Spinal cord (tissue), 10 donors: ENCODE data around the gene KCNN4. TPM values are rescaled to one million over a fixed set of nuclear protein-coding genes. Genes with fewer than 3 reads are reported as not detected.
"Not testable (repeated sequence)": the region's sequence is repeated elsewhere in the genome, so short reads cannot be mapped to it uniquely, and the experiment has no call there.

Experiments used
- DNase-seq, 6 donors: peaks; one replicate each; pipeline versions ENCODE4 v3.0.0 to v3.0.0-alpha.2; 2013 to 2015; ENCODE audit warnings: low spot score in 6 of 6, low read depth in 4 of 6
- H3K27ac ChIP-seq: one replicate; pipeline ENCODE4 v1.5.1; 2013; ENCODE audit warnings: low read depth, low read length, control low read depth
- H3K27me3 ChIP-seq: one replicate; pipeline ENCODE4 v1.6.1; 2013; ENCODE audit warnings: low read length; ENCODE audit not compliant: control insufficient read depth, insufficient read depth
- H3K36me3 ChIP-seq: one replicate; pipeline ENCODE4 v1.6.1; 2013; ENCODE audit warnings: low read length; ENCODE audit not compliant: control insufficient read depth, insufficient read depth
- H3K4me1 ChIP-seq: one replicate; pipeline ENCODE4 v1.6.1; 2013; ENCODE audit warnings: low read length; ENCODE audit not compliant: control insufficient read depth, insufficient read depth
- H3K4me3 ChIP-seq: one replicate; pipeline ENCODE4 v1.5.1; 2013; ENCODE audit warnings: low read depth, low read length, control low read depth
- H3K9me3 ChIP-seq: one replicate; pipeline ENCODE4 v1.6.1; 2013; ENCODE audit warnings: low read length; ENCODE audit not compliant: control insufficient read depth, insufficient read depth
- WGBS: methylation state at CpG from one replicate; pipeline ENCODE4 v1.1.5; 2013; ENCODE audit warnings: missing lambda C conversion rate; ENCODE audit not compliant: insufficient coverage; 5-methylcytosine and 5-hydroxymethylcytosine counted together
- polyA plus RNA-seq, 2 donors: library from polyadenylated mRNA; unstranded; fragments of 120-200 nt; gene quantifications; one replicate each; pipeline ENCODE4 v1.2.1, GENCODE V29; 2013; ENCODE audit not compliant: insufficient read length in 2 of 2
- total RNA-seq, 2 donors: library from RNA; depleted of rRNA in 1 of 2; stranded (reverse); fragments of 120-200 nt in 1 of 2; fragments of >200 nt in 1 of 2; gene quantifications; one replicate each; pipeline versions ENCODE4 v1.2.3 to v1.2.4, GENCODE V29; 2013 to 2014
- donor health status: healthy.

The KCNN4 gene
- total and polyA plus RNA-seq, 4 donors = 0.62 to 1.1 (median 0.81) TPM

DNA sequence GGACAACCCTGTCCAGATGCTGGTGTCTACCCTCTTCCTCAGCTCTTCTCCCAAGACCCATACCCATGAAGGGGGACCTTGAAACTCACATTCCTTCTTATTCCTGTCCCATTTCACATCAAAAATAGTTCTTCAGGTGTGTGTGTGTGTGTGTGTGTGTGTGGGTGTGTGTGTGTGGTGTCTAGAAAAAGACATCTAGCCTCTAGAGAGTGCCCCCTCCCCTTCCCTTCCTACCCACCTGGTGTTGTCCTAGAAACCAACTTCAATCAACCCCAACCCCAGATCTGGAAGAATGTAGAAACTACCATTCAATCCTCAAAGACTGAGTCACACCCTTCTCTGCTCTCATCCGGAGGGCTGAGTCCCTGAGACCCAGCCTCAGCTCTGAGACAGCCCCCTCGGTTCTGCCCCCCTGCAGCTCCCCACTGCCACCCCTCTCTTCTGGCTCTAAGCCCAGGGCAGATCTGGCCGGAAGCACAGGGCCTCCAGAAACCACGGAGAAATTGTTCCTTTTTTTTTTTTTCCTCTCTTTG, 3.5 kb downstream of the KCNN4 start:
- Histone ChIP-seq H3K9me3 (no peaks in the 10 kb centered on the region), H3K4me3 (no peak overlapping the region), H3K27me3 (peaks cover 32% of the 10 kb centered on the region), H3K4me1 (peaks cover 32% of the 10 kb centered on the region), H3K27ac (peak overlapping the region; percentile 40), H3K36me3 (no peaks in the 10 kb centered on the region)
- 3% methylated on average over 2 of the region's 4 CpGs for WGBS
- peak in 2 of 6 donors; percentile 29 to 48 for DNase-seq

DNA sequence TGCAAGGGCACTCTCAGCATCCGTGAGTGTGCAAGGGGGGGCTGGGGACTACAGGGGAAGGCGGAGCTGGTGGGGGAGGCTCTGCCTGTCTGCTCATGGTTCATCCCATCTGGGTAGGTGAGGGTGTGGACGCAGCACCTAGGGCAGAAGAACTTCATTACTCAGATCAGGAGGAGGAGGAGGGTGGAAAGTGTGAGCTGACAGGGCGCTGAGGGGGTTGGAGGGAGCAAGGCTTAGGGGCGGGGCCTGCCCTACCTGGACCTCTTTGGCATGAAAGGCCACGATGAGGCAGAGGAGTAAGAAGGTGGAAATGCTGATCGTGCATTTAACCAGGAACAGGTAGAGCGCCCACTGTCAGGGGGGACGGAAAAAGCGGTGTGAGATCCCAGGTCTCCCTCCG, 4.5 kb downstream of the KCNN4 start:
- DNase-seq = no peak
- no peak overlapping the region for H3K27ac ChIP-seq
- H3K9me3 ChIP-seq = no peaks in the 10 kb centered on the region
- H3K4me1 ChIP-seq = peaks cover 32% of the 10 kb centered on the region
- no peaks in the 10 kb centered on the region for H3K36me3 ChIP-seq
- H3K27me3 ChIP-seq = peaks cover 32% of the 10 kb centered on the region
- no peak overlapping the region for H3K4me3 ChIP-seq
- WGBS = 63% methylated on average over 8 of the region's 11 CpGs

DNA sequence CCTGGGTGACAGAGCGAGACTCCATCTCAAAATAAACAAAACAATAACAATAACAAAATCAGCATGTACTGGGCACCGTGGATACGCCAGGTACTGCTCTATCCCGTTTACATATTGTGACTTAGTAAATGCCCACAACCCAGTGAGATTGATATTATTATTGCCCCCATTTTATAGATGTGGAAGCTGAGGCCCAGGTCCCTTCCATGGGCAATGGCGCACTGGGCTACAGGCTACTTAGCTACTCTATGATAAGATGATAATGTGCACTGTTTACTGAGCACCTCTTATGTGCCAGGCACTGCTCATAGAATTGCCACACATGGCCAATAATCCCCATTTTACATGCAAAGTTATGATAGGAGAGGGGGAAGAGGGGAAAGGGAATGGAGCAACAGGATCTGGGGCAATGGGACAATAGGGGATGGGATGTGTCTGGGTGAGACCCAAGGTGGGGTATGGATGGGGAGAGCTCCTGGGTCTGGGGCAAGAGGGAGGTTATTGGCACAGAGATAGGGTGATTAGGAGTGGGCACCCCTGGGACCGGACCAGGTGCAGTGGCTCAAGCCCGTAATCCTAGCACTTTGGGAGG, 5.4 kb downstream of the KCNN4 start:
- 100% methylated on average over 3 of the region's 7 CpGs for WGBS
- Histone ChIP-seq H3K4me1 (peaks cover 27% of the 10 kb centered on the region), H3K4me3 (no peak overlapping the region), H3K9me3 (no peaks in the 10 kb centered on the region), H3K27ac (no peak overlapping the region), H3K36me3 (no peaks in the 10 kb centered on the region), H3K27me3 (peaks cover 32% of the 10 kb centered on the region)
- no peak for DNase-seq

DNA sequence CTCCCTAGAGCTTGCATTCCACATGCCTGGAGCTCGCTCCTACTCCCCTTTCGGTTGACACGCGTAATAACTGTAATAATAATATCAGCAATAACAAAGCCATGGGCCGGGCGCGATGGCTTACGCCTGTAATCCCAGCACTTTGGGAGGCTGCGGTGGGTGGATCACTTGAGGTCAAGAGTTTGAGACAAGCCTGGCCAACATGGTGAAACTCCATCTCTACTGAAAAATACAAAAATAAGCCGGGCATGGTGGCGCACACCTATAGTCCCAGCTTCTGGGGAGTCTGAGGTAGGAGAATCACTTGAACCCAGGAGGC, 5.9 kb downstream of the KCNN4 start:
- H3K9me3 ChIP-seq, H3K4me3 ChIP-seq, H3K27ac ChIP-seq, H3K36me3 ChIP-seq, DNase-seq: not testable (repeated sequence)
- H3K4me1 ChIP-seq = peaks cover 27% of the 10 kb centered on the region
- WGBS = 93% methylated on average over 8 of the region's 11 CpGs
- peaks cover 32% of the 10 kb centered on the region for H3K27me3 ChIP-seq

- no peaks in the 10 kb centered on the region for H3K9me3 ChIP-seq
- WGBS = 2% methylated on average over 55 of the region's 63 CpGs
- DNase-seq = peak in 3 of 6 donors; percentile 4 to 87 (median 69)
- no peak overlapping the region for H3K27ac ChIP-seq
- H3K36me3 ChIP-seq = no peaks in the 10 kb centered on the region
- peak overlapping the region; percentile 12 for H3K4me3 ChIP-seq
- H3K27me3 ChIP-seq = peaks cover 32% of the 10 kb centered on the region
- H3K4me1 ChIP-seq = peaks cover 27% of the 10 kb centered on the region
Observed at GRCh38 chr19:43774103-43774939, 6.5 kb downstream of the KCNN4 start.

- H3K4me3 ChIP-seq = no peak overlapping the region
- H3K4me1 ChIP-seq = peaks cover 27% of the 10 kb centered on the region
- DNase-seq = no peak
- no peaks in the 10 kb centered on the region for H3K36me3 ChIP-seq
- peaks cover 32% of the 10 kb centered on the region for H3K27me3 ChIP-seq
- H3K9me3 ChIP-seq = no peaks in the 10 kb centered on the region
- WGBS = 11% methylated on average over 5 of the region's 5 CpGs
- no peak overlapping the region for H3K27ac ChIP-seq
Observed at GRCh38 chr19:43773725-43774102, 7.1 kb downstream of the KCNN4 start.

DNA sequence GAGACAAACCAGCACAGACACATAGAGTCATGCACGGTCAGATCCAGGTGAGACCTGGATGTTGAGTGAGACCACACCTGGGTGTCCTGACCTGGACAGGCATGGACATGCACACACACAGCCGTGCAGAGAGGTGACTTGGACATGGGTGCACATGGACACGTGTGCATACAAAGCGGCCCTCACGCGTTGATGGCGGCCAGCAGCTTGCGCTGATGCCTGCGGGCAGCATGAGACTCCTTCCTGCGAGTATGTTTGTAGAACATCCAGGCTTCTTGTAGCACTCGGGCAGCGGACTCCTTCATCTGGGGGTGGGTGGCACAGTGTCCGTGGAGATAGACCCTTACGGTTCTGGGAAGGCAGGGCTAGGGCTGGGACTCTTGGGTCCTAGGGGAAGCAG, 11.5 kb downstream of the KCNN4 start:
- WGBS = 90% methylated on average over 12 of the region's 14 CpGs
- no peak overlapping the region for H3K27ac ChIP-seq

DNA sequence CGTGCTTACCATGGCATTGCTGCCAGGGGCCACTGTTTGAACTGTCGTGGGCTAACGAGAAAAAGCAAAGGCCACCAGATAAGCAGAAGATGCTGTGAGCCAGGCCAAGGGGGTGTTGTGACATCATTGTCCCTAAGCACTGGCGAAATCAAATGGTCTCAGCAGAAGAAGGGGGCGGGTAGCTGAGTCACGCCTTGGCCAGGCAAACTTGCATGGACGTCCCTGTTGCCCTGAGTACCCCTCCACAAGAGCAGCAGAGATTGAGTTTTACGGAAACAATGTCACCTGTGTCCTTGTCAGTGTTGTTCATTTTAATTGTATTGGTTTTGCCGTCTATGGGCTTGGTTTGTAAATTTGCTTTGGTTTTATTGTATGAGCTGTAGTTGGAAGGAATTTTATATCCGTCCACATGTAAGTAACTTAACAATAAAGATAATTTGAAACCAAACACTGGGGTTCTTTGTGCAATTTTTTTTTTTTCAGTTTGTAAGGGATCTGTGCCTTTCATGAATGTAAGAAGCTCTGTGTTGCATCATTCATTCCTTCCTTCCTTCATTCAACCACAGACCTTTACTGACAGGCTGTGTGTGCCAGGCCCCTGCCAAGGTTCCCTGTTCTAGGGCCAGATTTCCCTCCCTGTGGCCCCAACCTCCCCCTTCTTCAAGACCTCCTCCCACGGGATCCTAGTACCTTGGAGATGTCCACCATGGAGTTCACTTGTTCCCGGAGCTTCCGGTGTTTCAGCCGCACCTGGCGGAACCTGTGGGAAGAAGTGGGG, 12.3 kb downstream of the KCNN4 start:
- WGBS = 81% methylated on average over 8 of the region's 15 CpGs
- Histone ChIP-seq H3K4me3 (no peak overlapping the region), H3K27ac (no peak overlapping the region), H3K9me3 (no peaks in the 10 kb centered on the region), H3K27me3 (peaks cover 13% of the 10 kb centered on the region), H3K36me3 (no peaks in the 10 kb centered on the region), H3K4me1 (peaks cover 3% of the 10 kb centered on the region)
- DNase-seq = no peak

More for the DNA sequence above, 11.5 kb downstream of the KCNN4 start:
- Histone ChIP-seq H3K36me3 (no peaks in the 10 kb centered on the region), H3K9me3 (no peaks in the 10 kb centered on the region), H3K27me3 (peaks cover 20% of the 10 kb centered on the region), H3K4me3 (no peak overlapping the region), H3K4me1 (peaks cover 6% of the 10 kb centered on the region)
- no peak for DNase-seq

- H3K4me1 ChIP-seq = peaks cover 3% of the 10 kb centered on the region
- no CpG with 5 or more reads among the region's 1 CpG for WGBS
- no peak overlapping the region for H3K27ac ChIP-seq
- no peak overlapping the region for H3K4me3 ChIP-seq
- no peak for DNase-seq
- no peaks in the 10 kb centered on the region for H3K9me3 ChIP-seq
- H3K27me3 ChIP-seq = peaks cover 6% of the 10 kb centered on the region
- no peaks in the 10 kb centered on the region for H3K36me3 ChIP-seq
Observed at GRCh38 chr19:43767818-43768217, 13.0 kb downstream of the KCNN4 start.
